Stimulated activated CD4-positive, alpha-beta T cell treated with anti-CD3 and anti-CD28 coated beads, Interleukin-4, amount 100 ng/mL, for 24 hours (primary cell): Measurements from ENCODE around the gene MCEE.
A peak's percentile ranks its signal among the peaks of the same experiment; 100 is the strongest.
"Not testable (repeated sequence)": the region's sequence is repeated elsewhere in the genome, so short reads cannot be mapped to it uniquely, and the experiment has no call there.

Source experiments
- DNase-seq: peaks from one replicate; pipeline ENCODE4 v3.0.0-alpha.2; 2020

MCEE gene

GRCh38 chr2:71125506-71126294 is 4.3 kb downstream of the MCEE start:
- DNase-seq = no peak

- DNase-seq = no peak
Observed at GRCh38 chr2:71122387-71123298, 7.4 kb downstream of the MCEE start.

GRCh38 chr2:71121479-71121878 is 8.6 kb downstream of the MCEE start:
- DNase-seq = no peak

- no peak for DNase-seq
Observed at GRCh38 chr2:71120195-71120594, 9.8 kb downstream of the MCEE start.

- no peak for DNase-seq
Observed at GRCh38 chr2:71117063-71117462, 13.0 kb downstream of the MCEE start.

- DNase-seq = no peak
Observed at GRCh38 chr2:71113843-71114242, 16.2 kb downstream of the MCEE start.

GRCh38 chr2:71108091-71108490 is 21.9 kb downstream of the MCEE start:
- no peak for DNase-seq

GRCh38 chr2:71106463-71106862 is 23.6 kb downstream of the MCEE start:
- DNase-seq = not testable (repeated sequence)

- no peak for DNase-seq
Observed at GRCh38 chr2:71103809-71104208, 26.2 kb downstream of the MCEE start.

GRCh38 chr2:71102981-71103681 is 26.9 kb downstream of the MCEE start:
- DNase-seq = no peak

GRCh38 chr2:71101656-71102055 is 28.4 kb downstream of the MCEE start:
- no peak for DNase-seq

- peak; percentile 52 for DNase-seq
Observed at GRCh38 chr2:71100195-71100964, 29.6 kb downstream of the MCEE start.

- DNase-seq = not testable (repeated sequence)
Observed at GRCh38 chr2:71092491-71093260, 37.4 kb downstream of the MCEE start.

- not testable (repeated sequence) for DNase-seq
Observed at GRCh38 chr2:71091808-71092207, 38.2 kb downstream of the MCEE start.

- not testable (repeated sequence) for DNase-seq
Observed at GRCh38 chr2:71089475-71089874, 40.6 kb downstream of the MCEE start.

GRCh38 chr2:71085325-71086003 is 44.6 kb downstream of the MCEE start:
- not testable (repeated sequence) for DNase-seq

GRCh38 chr2:71083752-71084312 is 46.2 kb downstream of the MCEE start:
- DNase-seq = not testable (repeated sequence)

- not testable (repeated sequence) for DNase-seq
Observed at GRCh38 chr2:71083297-71083696, 46.7 kb downstream of the MCEE start.

- DNase-seq = peak; percentile 62
Observed at GRCh38 chr2:71082402-71083252, 47.4 kb downstream of the MCEE start.

GRCh38 chr2:71078624-71079023 is 51.4 kb downstream of the MCEE start:
- DNase-seq = no peak
